HT1080 (cell line): Measurements from ENCODE around the gene PDCD1. TPM values are rescaled to one million over a fixed set of nuclear protein-coding genes. Genes with fewer than 3 reads are reported as not detected.

Experiments
- DNase-seq: peaks from one replicate; pipeline ENCODE4 v3.0.0-alpha.2; 2015; ENCODE audit warnings: low read depth
- total RNA-seq: library from RNA; depleted of rRNA; stranded (reverse); fragments of >200 nt; shearing (Covaris generic); gene quantifications from 2 replicates; pipeline ENCODE4 v1.2.3, GENCODE V29; 2014

Gene PDCD1
- total RNA-seq, 1 experiment from 2014 or later: not detected

GRCh38 chr2:241895712-241896641 lies 37.3 kb upstream of the PDCD1 start:
- DNase-seq: no peak

- DNase-seq: no peak
These were observed 36.7 kb upstream of the PDCD1 start for GRCh38 chr2:241895427-241895711.

- no peak for DNase-seq
These were observed 36.2 kb upstream of the PDCD1 start for GRCh38 chr2:241894681-241895426.

GRCh38 chr2:241894056-241894641 lies 35.5 kb upstream of the PDCD1 start:
- DNase-seq: no peak

- DNase-seq: no peak
These were observed 34.6 kb upstream of the PDCD1 start for GRCh38 chr2:241893265-241893664.

- no peak for DNase-seq
These were observed 33.8 kb upstream of the PDCD1 start for GRCh38 chr2:241892299-241893137.

- DNase-seq: no peak
These were observed 33.2 kb upstream of the PDCD1 start for GRCh38 chr2:241891988-241892298.

DNA sequence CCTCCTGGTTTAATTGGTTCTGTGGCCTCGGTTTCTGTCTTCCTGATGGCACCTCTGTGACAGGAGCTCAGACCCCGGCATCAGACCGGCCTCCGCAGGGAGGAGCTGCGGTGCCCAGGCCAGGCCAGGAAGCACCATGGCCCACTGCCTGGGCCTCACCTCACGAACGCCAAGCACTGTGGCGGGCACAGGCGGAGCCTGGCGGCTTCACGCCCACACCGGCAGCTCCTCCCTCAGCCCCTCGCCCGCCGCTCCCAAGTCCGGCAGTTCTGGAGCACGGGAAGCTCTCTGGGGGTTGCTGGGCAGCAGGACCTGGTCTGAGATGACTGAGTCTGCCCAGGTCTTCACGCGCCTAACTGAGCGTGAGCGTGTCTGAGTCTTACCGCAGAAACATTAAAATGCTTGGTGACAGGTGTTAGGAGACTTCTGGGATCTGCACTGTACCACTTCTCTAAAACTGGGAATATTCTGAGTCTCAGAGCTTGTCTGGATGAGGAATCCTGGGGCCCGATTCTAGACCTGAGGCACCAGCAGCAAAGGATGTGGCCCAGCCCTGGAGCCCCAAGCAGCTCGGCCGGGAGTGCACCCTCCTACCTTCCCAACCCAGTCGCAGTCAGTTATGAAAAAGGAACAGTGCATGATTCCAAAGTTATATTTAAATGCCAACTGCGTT lies 32.8 kb upstream of the PDCD1 start:
- no peak for DNase-seq

GRCh38 chr2:241890524-241891235 lies 32.0 kb upstream of the PDCD1 start:
- no peak for DNase-seq

DNA sequence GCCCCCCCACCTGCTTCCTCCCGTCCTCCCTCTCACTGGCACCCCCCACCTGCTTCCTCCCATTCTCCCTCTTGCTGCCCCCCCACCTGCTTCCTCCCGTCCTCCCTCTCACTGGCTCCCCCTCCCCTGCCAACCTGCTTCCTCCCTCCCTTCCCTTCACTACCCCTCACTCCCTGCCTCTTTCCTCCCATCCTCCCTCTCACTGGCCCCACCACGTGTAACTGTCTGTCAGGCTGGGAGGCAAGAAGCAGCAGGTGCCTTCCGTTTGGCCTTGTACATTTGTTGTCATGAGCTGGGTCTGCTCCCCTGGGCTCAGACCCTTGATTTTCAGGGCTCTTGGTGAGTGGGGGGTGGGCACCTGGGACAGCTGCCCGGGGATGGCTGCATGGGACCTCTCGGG lies 29.9 kb upstream of the PDCD1 start:
- no peak for DNase-seq

GRCh38 chr2:241887806-241888522 lies 29.3 kb upstream of the PDCD1 start:
- no peak for DNase-seq

DNA sequence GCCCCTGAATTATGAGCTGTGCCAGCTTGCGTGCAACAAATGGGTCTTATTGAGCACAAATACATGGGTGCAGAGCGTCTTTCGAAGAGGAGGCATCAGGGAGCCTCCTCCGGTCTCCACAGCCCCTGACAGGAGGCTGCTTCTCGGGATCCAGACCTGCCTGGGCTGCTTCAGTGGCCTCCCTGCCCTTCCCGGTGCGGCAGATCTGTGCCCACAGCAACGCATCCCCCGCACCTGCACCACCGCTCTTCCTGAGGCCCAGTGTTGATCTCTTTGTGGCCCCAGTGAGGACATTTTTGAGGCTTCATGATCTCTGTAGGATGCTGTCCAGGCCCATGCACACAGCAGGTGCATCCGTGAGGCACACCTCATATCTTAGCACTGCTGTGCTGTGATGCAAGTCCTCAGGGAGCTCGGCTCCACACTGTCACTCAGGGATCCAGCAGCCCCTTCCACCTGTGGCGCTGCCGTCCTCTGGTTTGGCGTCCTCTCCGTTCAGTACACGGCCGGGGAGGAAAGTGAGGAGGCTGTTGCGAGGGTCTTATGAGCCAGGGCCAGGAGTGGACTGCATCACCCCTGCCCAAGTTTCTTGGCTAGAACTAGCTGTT lies 28.2 kb upstream of the PDCD1 start:
- DNase-seq: no peak

GRCh38 chr2:241885946-241886643 lies 27.4 kb upstream of the PDCD1 start:
- no peak for DNase-seq

DNA sequence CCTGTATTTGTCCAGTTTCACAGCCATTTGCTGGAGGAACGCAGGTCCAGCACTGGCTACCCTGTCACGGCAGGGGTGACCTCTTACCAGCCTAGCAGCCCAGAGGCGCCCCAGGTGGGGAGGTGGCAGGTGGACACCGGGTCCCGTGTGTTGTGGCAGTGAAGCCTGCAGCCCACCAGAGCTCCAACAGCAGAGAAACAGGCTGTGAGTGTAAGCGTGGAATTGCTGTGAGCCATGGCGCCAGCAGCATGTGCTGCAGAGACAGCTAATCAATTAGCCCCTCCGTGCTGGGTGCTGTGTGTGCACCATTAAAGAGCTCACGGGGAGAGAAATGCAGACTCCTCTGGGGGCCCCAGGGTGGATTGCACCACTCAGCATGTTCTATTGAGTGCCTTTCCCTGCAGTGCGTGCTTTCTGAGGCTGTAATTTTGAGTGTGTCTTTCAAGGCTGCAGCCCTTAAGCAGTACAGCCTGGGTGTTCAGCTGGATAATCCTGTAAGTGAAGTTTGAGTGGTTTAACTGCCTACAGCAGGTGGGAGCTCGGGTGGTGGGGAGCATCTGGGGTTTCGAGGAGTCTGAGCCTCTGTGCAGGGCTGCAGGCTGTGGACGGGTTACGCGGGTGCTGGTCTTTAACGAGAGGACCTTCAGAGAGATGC lies 26.7 kb upstream of the PDCD1 start:
- DNase-seq: no peak

DNA sequence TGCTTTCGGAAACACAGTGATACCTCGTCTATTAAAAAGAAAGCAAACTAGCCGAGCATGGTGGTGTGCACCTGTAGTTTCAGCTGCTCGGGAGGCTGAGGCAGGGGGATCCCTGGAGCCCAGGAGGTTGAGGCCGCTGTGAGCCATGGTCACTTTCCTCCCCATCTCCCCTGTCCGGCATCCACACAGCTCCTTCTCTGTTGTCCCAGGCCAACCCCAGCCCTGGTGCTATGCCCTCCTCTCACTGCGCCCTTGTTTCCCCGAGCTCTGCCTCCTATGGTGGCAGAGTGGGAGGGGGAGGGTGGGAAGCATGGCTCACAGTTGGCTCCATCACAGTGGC lies 26.2 kb upstream of the PDCD1 start:
- no peak for DNase-seq

DNA sequence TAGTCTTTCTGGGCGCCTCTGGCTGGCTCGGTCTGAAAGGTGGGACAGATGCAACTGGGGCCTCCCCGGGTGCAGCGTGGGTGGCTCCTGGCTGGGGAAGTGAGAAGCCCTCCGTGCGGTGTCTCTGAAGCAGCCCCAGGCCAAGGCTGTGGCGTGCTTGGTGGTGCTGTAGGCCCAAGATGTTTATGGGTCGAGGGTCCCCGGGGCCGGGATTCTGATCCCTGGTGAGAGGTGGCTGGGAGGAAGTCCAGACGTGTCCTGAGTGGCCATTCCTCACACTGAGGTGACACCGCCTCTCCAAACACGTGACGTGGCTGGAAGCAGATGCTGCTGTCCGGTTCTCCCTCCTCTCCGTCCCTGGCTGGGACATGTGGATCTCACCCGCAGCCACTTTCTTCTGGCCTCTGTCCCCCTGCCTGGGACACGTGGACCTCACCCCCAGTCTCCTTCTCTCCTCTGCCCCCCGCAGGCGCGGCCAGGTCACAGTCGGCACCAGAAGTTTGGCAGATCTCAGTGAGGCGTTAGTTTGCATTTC lies 23.5 kb upstream of the PDCD1 start:
- no peak for DNase-seq

DNA sequence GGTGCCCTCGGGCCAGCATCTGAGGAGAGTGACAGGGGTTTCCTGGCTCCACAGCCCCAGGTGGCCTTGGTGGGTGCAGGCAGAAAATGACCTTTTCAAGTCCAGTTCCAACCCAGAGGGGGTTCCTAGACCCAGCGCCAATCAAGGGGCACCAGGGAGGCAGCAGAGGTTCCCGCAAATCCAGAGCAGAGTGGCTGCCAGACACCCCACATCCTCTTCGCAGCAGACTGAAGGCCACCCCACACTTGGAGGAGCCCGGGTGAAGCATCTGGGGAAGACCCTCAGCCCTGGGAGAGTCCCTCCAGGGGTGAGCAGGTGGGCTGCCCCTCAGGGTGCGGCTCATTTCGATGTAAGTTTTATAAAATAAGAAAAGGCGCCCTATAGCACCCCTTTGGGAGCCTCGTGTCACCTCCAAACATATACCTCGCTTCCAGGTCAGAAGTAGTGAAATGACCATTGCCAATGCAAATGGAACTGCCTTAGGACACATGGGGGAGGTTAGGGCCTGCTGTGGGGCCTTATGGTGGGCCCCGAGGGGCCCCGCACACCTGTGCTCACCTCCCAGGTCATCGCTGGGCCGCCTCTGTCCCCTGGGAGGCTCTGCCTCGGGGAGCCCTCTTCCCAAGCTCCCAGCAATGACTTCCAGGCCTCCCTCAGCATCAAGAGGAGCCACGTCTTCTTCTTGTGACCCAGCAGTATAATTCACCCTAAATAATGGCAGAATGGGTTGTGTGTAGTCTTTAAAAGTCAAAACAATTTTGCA lies 21.8 kb upstream of the PDCD1 start:
- no peak for DNase-seq
